Measurements from ENCODE around the gene OXT. TPM values are rescaled to one million over a fixed set of nuclear protein-coding genes. Genes with fewer than 3 reads are reported as not detected.

Gene OXT
- total RNA-seq, 1 donor from 2014 or later, result not detected

GRCh38 chr20:3077618-3078134, 6.3 kb downstream of the OXT start:
- DNase-seq (ENCODE audit: low spot score, unreplicated experiment), result no peak
- H3K4me3 Mint-ChIP-seq (ENCODE audit: low read depth), result no peak overlapping the region
- no peaks in the 10 kb centered on the region for H3K9me3 Mint-ChIP-seq (ENCODE audit: low read depth)
- no peaks in the 10 kb centered on the region for H3K36me3 Mint-ChIP-seq (ENCODE audit: insufficient read depth)
- peaks cover 4% of the 10 kb centered on the region for H3K4me1 Mint-ChIP-seq (ENCODE audit: low read depth)
- no peak overlapping the region for H3K27ac Mint-ChIP-seq
- no peak for TF ChIP-seq CTCF (IDR thresholded peaks at IDR 0.05; ENCODE audit: unreplicated experiment)
- H3K27me3 Mint-ChIP-seq, result peaks cover 60% of the 10 kb centered on the region

GRCh38 chr20:3080939-3081388, 9.5 kb downstream of the OXT start:
- H3K27me3 Mint-ChIP-seq, result peaks cover 66% of the 10 kb centered on the region
- no peaks in the 10 kb centered on the region for H3K36me3 Mint-ChIP-seq (ENCODE audit: insufficient read depth)
- no peak for DNase-seq (ENCODE audit: low spot score, unreplicated experiment)
- peaks cover 1% of the 10 kb centered on the region for H3K4me1 Mint-ChIP-seq (ENCODE audit: low read depth)
- H3K27ac Mint-ChIP-seq, result no peak overlapping the region
- no peaks in the 10 kb centered on the region for H3K9me3 Mint-ChIP-seq (ENCODE audit: low read depth)
- no peak for TF ChIP-seq CTCF (IDR thresholded peaks at IDR 0.05; ENCODE audit: unreplicated experiment)
- no peak overlapping the region for H3K4me3 Mint-ChIP-seq (ENCODE audit: low read depth)

GRCh38 chr20:3081641-3082040, 10.2 kb downstream of the OXT start:
- no peak for DNase-seq (ENCODE audit: low spot score, unreplicated experiment)
- H3K9me3 Mint-ChIP-seq (ENCODE audit: low read depth), result no peaks in the 10 kb centered on the region
- peak overlapping the region; percentile 62 for H3K27ac Mint-ChIP-seq
- TF ChIP-seq CTCF (IDR thresholded peaks at IDR 0.05; ENCODE audit: unreplicated experiment), result no peak
- H3K27me3 Mint-ChIP-seq, result peaks cover 66% of the 10 kb centered on the region
- H3K4me3 Mint-ChIP-seq (ENCODE audit: low read depth), result peak overlapping the region; percentile 38
- H3K4me1 Mint-ChIP-seq (ENCODE audit: low read depth), result peaks cover 1% of the 10 kb centered on the region
- H3K36me3 Mint-ChIP-seq (ENCODE audit: insufficient read depth), result no peaks in the 10 kb centered on the region

GRCh38 chr20:3082306-3082951, 11.0 kb downstream of the OXT start:
- TF ChIP-seq CTCF (IDR thresholded peaks at IDR 0.05; ENCODE audit: unreplicated experiment), result no peak
- Mint-ChIP-seq H3K4me3 (ENCODE audit: low read depth) (peak overlapping the region; percentile 47), H3K4me1 (ENCODE audit: low read depth) (peaks cover 1% of the 10 kb centered on the region), H3K27me3 (peaks cover 66% of the 10 kb centered on the region), H3K9me3 (ENCODE audit: low read depth) (no peaks in the 10 kb centered on the region), H3K27ac (no peak overlapping the region), H3K36me3 (ENCODE audit: insufficient read depth) (no peaks in the 10 kb centered on the region)
- no peak for DNase-seq (ENCODE audit: low spot score, unreplicated experiment)

- Mint-ChIP-seq H3K36me3 (ENCODE audit: insufficient read depth) (no peaks in the 10 kb centered on the region), H3K4me3 (ENCODE audit: low read depth) (peak overlapping the region; percentile 24)
These were observed 11.8 kb downstream of the OXT start for GRCh38 chr20:3082955-3083952.

More at GRCh38 chr20:3082955-3083952, 11.8 kb downstream of the OXT start:
- no peak overlapping the region for H3K27ac Mint-ChIP-seq
- no peak for DNase-seq (ENCODE audit: low spot score, unreplicated experiment)
- TF ChIP-seq CTCF (IDR thresholded peaks at IDR 0.05; ENCODE audit: unreplicated experiment), result no peak
- no peaks in the 10 kb centered on the region for H3K9me3 Mint-ChIP-seq (ENCODE audit: low read depth)
- H3K27me3 Mint-ChIP-seq, result peaks cover 64% of the 10 kb centered on the region
- H3K4me1 Mint-ChIP-seq (ENCODE audit: low read depth), result peaks cover 1% of the 10 kb centered on the region
